ENCODE results near the gene G3BP2.

GRCh38 chr4:75659512-75660031 lies 13.6 kb downstream of the G3BP2 start:
- TF ChIP-seq, protein P1, sequence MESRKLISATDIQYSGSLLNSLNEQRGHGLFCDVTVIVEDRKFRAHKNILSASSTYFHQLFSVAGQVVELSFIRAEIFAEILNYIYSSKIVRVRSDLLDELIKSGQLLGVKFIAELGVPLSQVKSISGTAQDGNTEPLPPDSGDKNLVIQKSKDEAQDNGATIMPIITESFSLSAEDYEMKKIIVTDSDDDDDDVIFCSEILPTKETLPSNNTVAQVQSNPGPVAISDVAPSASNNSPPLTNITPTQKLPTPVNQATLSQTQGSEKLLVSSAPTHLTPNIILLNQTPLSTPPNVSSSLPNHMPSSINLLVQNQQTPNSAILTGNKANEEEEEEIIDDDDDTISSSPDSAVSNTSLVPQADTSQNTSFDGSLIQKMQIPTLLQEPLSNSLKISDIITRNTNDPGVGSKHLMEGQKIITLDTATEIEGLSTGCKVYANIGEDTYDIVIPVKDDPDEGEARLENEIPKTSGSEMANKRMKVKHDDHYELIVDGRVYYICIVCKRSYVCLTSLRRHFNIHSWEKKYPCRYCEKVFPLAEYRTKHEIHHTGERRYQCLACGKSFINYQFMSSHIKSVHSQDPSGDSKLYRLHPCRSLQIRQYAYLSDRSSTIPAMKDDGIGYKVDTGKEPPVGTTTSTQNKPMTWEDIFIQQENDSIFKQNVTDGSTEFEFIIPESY (IDR thresholded peaks at IDR 0.05), result no peak
- TF ChIP-seq NR2C2 (IDR thresholded peaks at IDR 0.05; ENCODE audit: borderline replicate concordance, control insufficient read depth, insufficient read length, low read depth), result no peak
- TF ChIP-seq CREM (IDR thresholded peaks at IDR 0.05; ENCODE audit: low read depth), result no peak
- TF ChIP-seq EZH2 (IDR thresholded peaks at IDR 0.05; ENCODE audit: borderline replicate concordance, control insufficient read depth, low read depth, low read length), result no peak
- TF ChIP-seq FOXK2 (IDR thresholded peaks at IDR 0.05), result no peak
- TF ChIP-seq, protein P2, sequence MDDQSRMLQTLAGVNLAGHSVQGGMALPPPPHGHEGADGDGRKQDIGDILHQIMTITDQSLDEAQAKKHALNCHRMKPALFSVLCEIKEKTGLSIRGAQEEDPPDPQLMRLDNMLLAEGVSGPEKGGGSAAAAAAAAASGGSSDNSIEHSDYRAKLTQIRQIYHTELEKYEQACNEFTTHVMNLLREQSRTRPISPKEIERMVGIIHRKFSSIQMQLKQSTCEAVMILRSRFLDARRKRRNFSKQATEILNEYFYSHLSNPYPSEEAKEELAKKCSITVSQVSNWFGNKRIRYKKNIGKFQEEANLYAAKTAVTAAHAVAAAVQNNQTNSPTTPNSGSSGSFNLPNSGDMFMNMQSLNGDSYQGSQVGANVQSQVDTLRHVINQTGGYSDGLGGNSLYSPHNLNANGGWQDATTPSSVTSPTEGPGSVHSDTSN (IDR thresholded peaks at IDR 0.05; ENCODE audit: insufficient replicate concordance, low read depth, low read length), result no peak
- TF ChIP-seq, protein P3, sequence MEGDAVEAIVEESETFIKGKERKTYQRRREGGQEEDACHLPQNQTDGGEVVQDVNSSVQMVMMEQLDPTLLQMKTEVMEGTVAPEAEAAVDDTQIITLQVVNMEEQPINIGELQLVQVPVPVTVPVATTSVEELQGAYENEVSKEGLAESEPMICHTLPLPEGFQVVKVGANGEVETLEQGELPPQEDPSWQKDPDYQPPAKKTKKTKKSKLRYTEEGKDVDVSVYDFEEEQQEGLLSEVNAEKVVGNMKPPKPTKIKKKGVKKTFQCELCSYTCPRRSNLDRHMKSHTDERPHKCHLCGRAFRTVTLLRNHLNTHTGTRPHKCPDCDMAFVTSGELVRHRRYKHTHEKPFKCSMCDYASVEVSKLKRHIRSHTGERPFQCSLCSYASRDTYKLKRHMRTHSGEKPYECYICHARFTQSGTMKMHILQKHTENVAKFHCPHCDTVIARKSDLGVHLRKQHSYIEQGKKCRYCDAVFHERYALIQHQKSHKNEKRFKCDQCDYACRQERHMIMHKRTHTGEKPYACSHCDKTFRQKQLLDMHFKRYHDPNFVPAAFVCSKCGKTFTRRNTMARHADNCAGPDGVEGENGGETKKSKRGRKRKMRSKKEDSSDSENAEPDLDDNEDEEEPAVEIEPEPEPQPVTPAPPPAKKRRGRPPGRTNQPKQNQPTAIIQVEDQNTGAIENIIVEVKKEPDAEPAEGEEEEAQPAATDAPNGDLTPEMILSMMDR (IDR thresholded peaks at IDR 0.05 in 2 of 3, conservative IDR thresholded peaks at IDR 0.05 in 1 of 3; ENCODE audit: control insufficient read depth in 2 of 3, extremely low read depth in 1 of 3, insufficient read depth in 1 of 3, low read depth in 3 of 3, low read length in 3 of 3), result no peak
